Adipose tissue (tissue), 3 donors: Measurements from ENCODE around the gene EDC4. TPM values are rescaled to one million over a fixed set of nuclear protein-coding genes. Genes with fewer than 3 reads are reported as not detected.
"Not testable (repeated sequence)": the region's sequence is repeated elsewhere in the genome, so short reads cannot be mapped to it uniquely, and the experiment has no call there.

Experiments used
- H3K27ac ChIP-seq: one replicate; pipeline ENCODE4 v1.5.1; 2013; ENCODE audit warnings: low read depth, low read length
- WGBS, 3 donors: extraction: QIAGEN DNeasy Blood & Tissue Kit; methylation state at CpG; one replicate each; pipeline ENCODE4 v1.1.7; 2013; 5-methylcytosine and 5-hydroxymethylcytosine counted together
- polyA plus RNA-seq, 3 donors: library from polyadenylated mRNA; stranded (reverse); fragments of 200-250 nt; gene quantifications; one replicate each; pipeline ENCODE4 v1.2.3, GENCODE V29; 2013
- donor health status: healthy with polysubstance abuse.
- donor health status: Bipolar disorder and iron deficiency.
- donor health status: healthy.

EDC4 gene
- polyA plus RNA-seq, 3 donors: 24.3 to 37.3 (median 33.8) TPM

- H3K27ac ChIP-seq: no peak overlapping the region
- WGBS, 3 donors: 71 to 73% (median 72%) methylated on average over 5 of the region's 5 CpGs
Measured at GRCh38 chr16:67845291-67846062, 27.4 kb upstream of the EDC4 start.

GRCh38 chr16:67846063-67846319 is 26.9 kb upstream of the EDC4 start:
- H3K27ac ChIP-seq: no peak overlapping the region
- WGBS, 3 donors: 6 to 25% (median 12%) methylated on average over 2 of the region's 2 CpGs

GRCh38 chr16:67846320-67847063 is 26.4 kb upstream of the EDC4 start, which contains the start of gene NUTF2:
TSS of gene NUTF2 (plus strand) at chr16:67846933. CDS start at chr16:67865131, 18,198 bp downstream.
- 0 to 1% (median 0%) methylated on average over 43 to 57 of the region's 57 CpGs for WGBS, 3 donors
- no peak within 1 kb of the TSS for H3K27ac ChIP-seq

GRCh38 chr16:67847064-67847861 is 25.6 kb upstream of the EDC4 start, which contains the start of gene CENPT:
TSS of gene CENPT (minus strand) at chr16:67847693. CDS start at chr16:67833859, 13,834 bp downstream.
- WGBS, 3 donors: 0% methylated on average over 42 to 62 of the region's 62 CpGs
- H3K27ac ChIP-seq: no peak within 1 kb of the TSS

GRCh38 chr16:67848118-67848517 is 24.7 kb upstream of the EDC4 start:
- 81 to 92% (median 90%) methylated on average over 11 of the region's 11 CpGs for WGBS, 3 donors
- no peak overlapping the region for H3K27ac ChIP-seq

- WGBS, 3 donors: 97 to 98% (median 98%) methylated on average over 3 of the region's 3 CpGs
- no peak overlapping the region for H3K27ac ChIP-seq
Measured at GRCh38 chr16:67853670-67854069, 19.2 kb upstream of the EDC4 start.

- H3K27ac ChIP-seq: no peak overlapping the region
- WGBS, 3 donors: 34 to 82% (median 81%) methylated on average over 10 of the region's 10 CpGs
Measured at GRCh38 chr16:67855789-67856188, 17.1 kb upstream of the EDC4 start.

- WGBS, 3 donors: 86 to 95% (median 88%) methylated on average over 5 of the region's 5 CpGs
- no peak overlapping the region for H3K27ac ChIP-seq
Measured at GRCh38 chr16:67856927-67857546, 15.8 kb upstream of the EDC4 start.

- peak overlapping the region; percentile 52 for H3K27ac ChIP-seq
- WGBS, 3 donors: 17 to 64% (median 57%) methylated on average over 3 of the region's 3 CpGs
Measured at GRCh38 chr16:67857547-67858233, 15.2 kb upstream of the EDC4 start.

- H3K27ac ChIP-seq: peak overlapping the region; percentile 52
- 58 to 76% (median 64%) methylated on average over 4 of the region's 4 CpGs for WGBS, 3 donors
Measured at GRCh38 chr16:67858500-67858899, 14.4 kb upstream of the EDC4 start.

- peak overlapping the region; percentile 23 for H3K27ac ChIP-seq
- WGBS, 3 donors: 82 to 85% (median 83%) methylated on average over 8 of the region's 8 CpGs
Measured at GRCh38 chr16:67860589-67861398, 12.1 kb upstream of the EDC4 start.

GRCh38 chr16:67861877-67862276 is 11.0 kb upstream of the EDC4 start:
- H3K27ac ChIP-seq: no peak overlapping the region
- WGBS, 3 donors: 81 to 89% (median 81%) methylated on average over 6 of the region's 6 CpGs

GRCh38 chr16:67862623-67863583 is 9.9 kb upstream of the EDC4 start:
- H3K27ac ChIP-seq: no peak overlapping the region
- 59 to 82% (median 61%) methylated on average over 11 of the region's 11 CpGs for WGBS, 3 donors

- 91 to 95% (median 93%) methylated on average over 6 of the region's 6 CpGs for WGBS, 3 donors
Measured at GRCh38 chr16:67864044-67864443, 8.8 kb upstream of the EDC4 start.

GRCh38 chr16:67864594-67864993 is 8.3 kb upstream of the EDC4 start:
- no peak overlapping the region for H3K27ac ChIP-seq
- 77 to 93% (median 92%) methylated on average over 2 of the region's 2 CpGs for WGBS, 3 donors

More at GRCh38 chr16:67864044-67864443, 8.8 kb upstream of the EDC4 start:
- not testable (repeated sequence) for H3K27ac ChIP-seq

GRCh38 chr16:67865318-67865717 is 7.5 kb upstream of the EDC4 start:
- 83 to 100% (median 89%) methylated on average over 2 of the region's 2 CpGs for WGBS, 3 donors
- H3K27ac ChIP-seq: no peak overlapping the region
